ENCODE results near the gene CDK5RAP1. TPM values are rescaled to one million over a fixed set of nuclear protein-coding genes. Genes with fewer than 3 reads are reported as not detected.
A peak's percentile ranks its signal among the peaks of the same experiment; 100 is the strongest.

Gene CDK5RAP1
- total and polyA plus RNA-seq, 9 of the 15 experiments (the other 6 are each of a cell fraction or from before 2014, with no cell fraction given), result 41.6 to 127 (median 58.3) TPM

DNA sequence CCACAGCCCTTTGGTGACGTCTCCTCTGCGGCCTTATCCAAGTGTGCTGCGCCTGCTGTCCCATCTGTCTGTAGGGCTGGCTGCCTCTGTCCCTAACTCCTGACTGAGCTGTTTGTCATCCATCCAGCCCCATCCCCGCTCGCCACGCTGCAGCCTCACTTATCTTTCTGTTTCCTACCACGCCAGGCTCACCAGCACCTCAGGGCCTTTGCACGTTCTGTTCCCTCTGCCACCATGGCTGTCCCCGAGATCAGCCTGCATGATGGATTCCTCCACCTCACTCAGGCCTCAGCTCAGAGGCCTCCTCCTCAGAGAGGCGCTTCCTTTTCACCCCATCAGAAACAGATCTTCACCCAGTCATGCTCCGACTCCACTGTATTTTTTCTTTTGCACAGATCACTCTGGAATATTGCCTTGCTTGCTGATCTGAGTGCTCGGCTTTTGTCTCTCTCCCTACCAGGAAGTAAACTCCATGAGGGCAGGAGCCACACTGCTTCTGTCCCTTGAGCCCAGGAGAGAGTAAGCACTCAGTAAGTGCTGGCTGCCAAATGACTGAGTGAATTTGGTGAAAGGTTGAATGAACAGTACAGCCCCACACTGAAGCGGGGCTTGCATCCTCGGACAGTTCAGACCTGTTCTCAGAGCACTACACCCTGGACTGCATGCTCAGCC, 83.8 kb downstream of the CDK5RAP1 start (continued):
- TF ChIP-seq ZNF134 (CRISPR knock-in tag; conservative IDR thresholded peaks at IDR 0.05), result peak; percentile 91
- no peak for TF ChIP-seq POLR2H (tag; IDR thresholded peaks at IDR 0.05; ENCODE audit: low read depth)
- TF ChIP-seq ZNF445 (CRISPR knock-in tag; IDR thresholded peaks at IDR 0.05; ENCODE audit: low read depth), result no peak

DNA sequence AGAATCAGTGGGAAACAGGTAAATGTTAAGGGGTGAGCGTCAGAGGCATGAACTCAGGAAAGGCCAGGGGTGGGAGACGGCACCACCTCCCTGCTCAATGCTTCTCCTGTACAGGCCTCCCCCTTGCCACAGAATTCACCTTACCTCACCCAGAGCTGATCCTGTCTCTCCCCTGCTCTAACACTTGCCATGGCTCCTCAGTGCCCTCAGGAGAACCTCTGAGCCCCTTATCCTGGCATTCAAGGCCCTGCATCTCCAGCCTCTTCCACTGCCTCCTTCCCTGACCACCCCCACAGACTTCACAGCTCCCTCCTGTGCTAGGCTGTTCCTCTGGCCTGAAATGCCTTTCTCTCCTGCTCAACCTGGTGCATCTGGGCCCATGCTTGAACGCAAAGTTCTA, 84.4 kb downstream of the CDK5RAP1 start:
- FAIRE-seq (no peak), ATAC-seq (peak; percentile 19; the same call in 1 of the 3 replicates), DNase-seq (ENCODE audit: extremely low read depth in 1 of 4, low spot score in 3 of 4) (no peak)
- Histone ChIP-seq H3K4me3 (no peak overlapping the region), H3K9me3 (replicated peaks; ENCODE audit: control insufficient read depth, insufficient read depth, low read depth, low read length) (no peaks in the 10 kb centered on the region), H3K4me1 (replicated peaks in 1 of 2; ENCODE audit: control insufficient read depth in 2 of 2, insufficient read depth in 2 of 2, low read length in 2 of 2) (no peaks in the 10 kb centered on the region), H2AFZ (ENCODE audit: low read depth, low read length) (no peak overlapping the region), H4K20me1 (replicated peaks; ENCODE audit: control insufficient read depth, insufficient read depth, low read length) (peaks cover 8% of the 10 kb centered on the region; the same call in 1 of the 2 replicates), H3K27ac (ENCODE audit: extremely low read depth, low read depth, low read length) (no peak overlapping the region), H3K9ac (ENCODE audit: insufficient read depth in 1 of 2, low read depth in 2 of 2, low read length in 2 of 2) (no peak overlapping the region), H3K27me3 (ENCODE audit: control insufficient read depth in 2 of 2, insufficient read depth in 2 of 2, low read length in 2 of 2) (peaks cover 54 to 79% of the 10 kb centered on the region in 2 experiments), H3K79me2 (ENCODE audit: control insufficient read depth, insufficient read depth, low read length) (no peaks in the 10 kb centered on the region), H3K4me2 (ENCODE audit: insufficient read depth, low read length) (no peak overlapping the region), H3K36me3 (ENCODE audit: control insufficient read depth, insufficient read depth, low read length) (no peaks in the 10 kb centered on the region), H3K9me1 (ENCODE audit: control insufficient read depth, insufficient read depth, low read length) (no peaks in the 10 kb centered on the region)
- intact Hi-C loops (cut with micrococcal nuclease) (no loop called here), in situ Hi-C loops (cut with MboI) (no loop called here)
- BruUV-seq (replicated peaks), result no TSS peak
- 10% methylated on average over 3 of the region's 3 CpGs for WGBS (ENCODE audit: insufficient coverage, low coverage, missing lambda C conversion rate)
- ChIA-PET CTCF (ENCODE audit: low intra/inter-chr PET ratio) (no interaction called here), POLR2A (interaction anchor here (0.6 kb wide), 1 partner anchor 23 kb away, joined by 3 read pairs; no protein-coding TSS in a partner anchor)
- TF ChIP-seq ESRRA (IDR thresholded peaks at IDR 0.05; ENCODE audit: borderline replicate concordance, low read depth) (no peak), ZNF232 (CRISPR knock-in tag; IDR thresholded peaks at IDR 0.05) (no peak), GABPA (tag; conservative IDR thresholded peaks at IDR 0.05; ENCODE audit: low read depth) (no peak), ZSCAN32 (CRISPR knock-in tag; IDR thresholded peaks at IDR 0.05) (no peak), ZZZ3 (IDR thresholded peaks at IDR 0.05) (no peak)
- TF ChIP-seq, protein P1, sequence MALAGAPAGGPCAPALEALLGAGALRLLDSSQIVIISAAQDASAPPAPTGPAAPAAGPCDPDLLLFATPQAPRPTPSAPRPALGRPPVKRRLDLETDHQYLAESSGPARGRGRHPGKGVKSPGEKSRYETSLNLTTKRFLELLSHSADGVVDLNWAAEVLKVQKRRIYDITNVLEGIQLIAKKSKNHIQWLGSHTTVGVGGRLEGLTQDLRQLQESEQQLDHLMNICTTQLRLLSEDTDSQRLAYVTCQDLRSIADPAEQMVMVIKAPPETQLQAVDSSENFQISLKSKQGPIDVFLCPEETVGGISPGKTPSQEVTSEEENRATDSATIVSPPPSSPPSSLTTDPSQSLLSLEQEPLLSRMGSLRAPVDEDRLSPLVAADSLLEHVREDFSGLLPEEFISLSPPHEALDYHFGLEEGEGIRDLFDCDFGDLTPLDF (CRISPR knock-in tag; IDR thresholded peaks at IDR 0.05), result no peak
